HG03045 (cell line): ENCODE data around the gene AHNAK.

Source experiments
- ATAC-seq: cut with Tn5 transposase; IDR thresholded peaks from one replicate; pipeline ENCODE4 v1.9.1; 2021; ENCODE audit warnings: mild to moderate bottlenecking, moderate library complexity; ENCODE audit not compliant: unreplicated experiment

Gene AHNAK

GRCh38 chr11:62498492-62499286 lies 47.9 kb downstream of the AHNAK start:
- ATAC-seq: no peak

DNA sequence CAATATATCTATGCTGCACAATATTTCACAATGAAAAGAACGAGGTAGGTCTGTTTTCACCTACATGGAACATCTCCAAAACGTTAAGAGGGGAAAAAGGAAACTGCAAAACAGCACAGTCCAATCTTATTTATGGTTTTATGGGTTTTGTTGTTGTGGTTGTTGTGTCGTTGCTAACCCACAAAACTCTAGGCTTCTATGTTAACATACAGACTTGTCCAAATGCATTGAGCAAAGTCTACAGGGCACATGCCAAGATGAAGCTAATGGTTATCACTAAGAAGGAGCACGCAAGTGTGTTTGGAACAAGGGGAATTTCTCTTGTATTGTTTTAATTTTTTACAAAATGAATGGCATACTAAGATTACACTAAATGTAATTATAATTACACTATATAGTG lies 48.6 kb downstream of the AHNAK start:
- no peak for ATAC-seq

GRCh38 chr11:62497132-62497801 lies 49.3 kb downstream of the AHNAK start:
- no peak for ATAC-seq

DNA sequence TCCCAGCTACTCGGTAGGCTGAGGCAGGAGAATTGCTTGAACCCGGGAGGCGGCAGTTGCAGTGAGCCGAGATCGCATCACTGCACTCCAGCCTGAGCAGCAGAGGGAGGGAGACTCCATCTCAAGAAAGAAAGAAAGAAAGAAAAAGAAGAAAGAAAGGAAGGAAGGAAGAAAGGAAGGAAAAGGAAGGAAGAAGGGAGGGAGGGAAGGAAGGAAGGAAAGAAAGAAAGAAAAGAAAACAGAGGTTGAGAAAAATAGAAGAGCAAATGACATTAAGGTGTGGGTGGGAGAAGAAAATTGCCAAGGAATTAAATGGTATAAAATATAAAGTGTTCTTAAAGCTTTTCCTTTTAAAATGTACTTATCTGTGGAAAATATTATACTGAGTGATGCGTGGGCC lies 49.9 kb downstream of the AHNAK start:
- ATAC-seq: no peak

- no peak for ATAC-seq
Measured at GRCh38 chr11:62494246-62494645, 52.4 kb downstream of the AHNAK start.

- ATAC-seq: no peak
Measured at GRCh38 chr11:62493801-62494200, 52.8 kb downstream of the AHNAK start.

GRCh38 chr11:62492586-62492985 lies 54.0 kb downstream of the AHNAK start:
- ATAC-seq: no peak

DNA sequence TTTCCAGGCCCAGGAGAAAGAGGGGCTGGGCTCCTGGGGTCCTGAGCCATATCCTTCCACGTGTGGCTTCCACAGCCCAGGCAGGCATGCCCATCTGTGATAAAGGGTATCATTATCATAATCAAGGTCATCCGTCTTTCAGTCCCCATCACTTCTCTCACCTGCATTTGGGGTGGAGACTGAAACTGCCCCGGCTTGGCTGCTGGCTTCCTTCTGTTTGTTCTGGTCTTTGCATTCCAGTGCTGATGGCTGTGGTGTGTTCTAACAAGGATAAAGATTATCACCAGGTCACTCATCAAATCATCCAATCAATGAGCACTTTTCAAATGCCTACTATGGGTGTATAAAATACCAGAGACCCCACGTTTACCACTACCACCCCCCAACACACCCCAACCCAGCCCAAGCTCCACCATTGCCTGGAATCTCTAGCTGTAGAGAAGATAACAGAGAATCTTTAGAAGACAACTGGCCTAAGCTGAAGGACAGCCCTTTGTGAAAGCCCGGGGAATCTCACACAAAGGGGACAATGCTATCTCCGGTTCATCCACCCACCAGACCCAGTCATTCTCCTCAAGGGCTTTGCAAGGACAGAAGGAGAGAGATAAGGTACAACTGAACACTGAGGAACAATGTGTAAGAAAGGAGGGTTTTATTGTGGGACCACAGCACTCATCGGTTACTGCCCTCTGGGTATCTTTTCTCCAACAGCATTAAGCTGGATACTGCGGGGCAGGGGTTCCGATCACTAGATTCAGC lies 54.9 kb downstream of the AHNAK start:
- ATAC-seq: no peak

DNA sequence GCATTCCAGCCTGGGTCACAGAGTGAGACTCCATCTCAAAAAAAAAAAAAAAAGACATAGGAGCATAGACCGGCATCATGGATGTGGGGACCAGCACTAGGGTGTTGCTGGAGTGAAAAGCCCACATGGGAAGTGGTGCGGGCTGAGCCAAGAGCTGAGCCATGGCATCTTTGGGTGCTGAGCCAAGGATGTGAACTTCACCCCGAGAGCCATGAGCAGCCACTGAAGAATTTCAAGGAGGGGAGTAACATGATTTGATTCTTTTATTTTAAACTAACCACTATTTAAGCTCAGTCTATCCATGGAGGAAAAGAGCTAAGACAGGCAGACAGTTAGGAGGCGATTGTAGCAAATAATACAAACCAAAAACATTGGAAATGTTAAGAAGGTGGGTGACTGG lies 57.4 kb downstream of the AHNAK start:
- ATAC-seq: no peak

DNA sequence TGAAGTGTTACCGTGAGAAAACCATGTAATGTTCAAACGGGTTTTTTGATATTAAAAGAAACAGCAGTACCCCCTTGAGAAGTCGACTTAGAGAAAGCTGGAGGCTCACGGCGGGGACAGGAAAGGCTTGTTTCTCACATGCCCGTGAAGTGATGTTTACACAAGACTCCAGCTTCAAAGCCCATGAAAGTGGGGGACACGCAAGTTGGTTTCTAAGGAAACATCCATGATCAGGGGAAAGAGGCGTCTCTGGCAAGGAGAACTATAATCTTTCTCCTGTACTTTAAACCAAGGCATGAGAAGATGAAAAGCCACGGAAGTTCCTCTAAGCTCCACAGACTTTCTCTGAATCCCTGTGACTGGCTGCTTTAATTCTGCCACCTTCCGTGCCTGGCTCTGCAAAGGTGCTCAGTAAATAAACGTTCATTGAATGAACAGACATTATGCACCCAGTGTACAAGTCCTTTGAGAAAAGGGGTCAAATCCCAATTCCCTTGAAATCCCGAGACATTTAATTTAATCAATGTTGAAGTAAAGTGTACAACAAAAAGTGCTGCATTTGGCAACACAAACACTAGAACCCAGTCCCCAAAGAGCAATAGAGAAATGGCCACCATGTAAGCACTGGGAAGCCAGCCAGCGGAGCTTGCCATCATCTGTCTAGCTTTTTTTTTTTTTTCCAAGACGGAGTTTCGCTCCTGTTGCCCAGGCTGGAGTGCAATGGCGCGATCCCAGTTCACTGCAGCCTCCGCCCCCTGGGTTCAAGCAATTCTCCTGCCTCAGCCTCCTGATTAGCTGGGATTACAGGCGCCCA lies 58.7 kb downstream of the AHNAK start:
- no peak for ATAC-seq

- ATAC-seq: no peak
Measured at GRCh38 chr11:62487136-62487535, 59.5 kb downstream of the AHNAK start.

- ATAC-seq: no peak
Measured at GRCh38 chr11:62484352-62484751, 62.3 kb downstream of the AHNAK start.

GRCh38 chr11:62482753-62483152 lies 63.9 kb downstream of the AHNAK start:
- no peak for ATAC-seq

GRCh38 chr11:62479631-62480201 lies 66.9 kb downstream of the AHNAK start:
- ATAC-seq: no peak

DNA sequence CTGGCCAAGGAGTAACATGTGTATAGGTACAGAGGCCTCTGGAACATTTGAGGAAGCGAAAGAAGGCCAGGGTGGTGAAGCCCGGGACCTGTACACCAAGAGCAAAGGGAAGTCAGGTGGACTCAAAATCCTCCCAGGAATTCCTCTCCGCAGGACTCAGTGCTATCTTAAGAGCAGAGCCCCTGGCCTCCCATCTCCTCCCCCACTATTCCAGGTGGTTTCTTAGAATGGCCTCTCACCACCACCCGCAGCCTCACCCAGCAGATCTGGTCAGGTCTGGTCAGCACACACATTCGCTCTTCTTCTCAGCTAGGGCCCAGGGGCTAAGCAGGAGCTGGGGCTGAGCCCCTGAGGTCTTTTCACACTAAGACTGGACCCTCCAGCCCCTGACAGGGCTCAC lies 68.7 kb downstream of the AHNAK start:
- no peak for ATAC-seq

DNA sequence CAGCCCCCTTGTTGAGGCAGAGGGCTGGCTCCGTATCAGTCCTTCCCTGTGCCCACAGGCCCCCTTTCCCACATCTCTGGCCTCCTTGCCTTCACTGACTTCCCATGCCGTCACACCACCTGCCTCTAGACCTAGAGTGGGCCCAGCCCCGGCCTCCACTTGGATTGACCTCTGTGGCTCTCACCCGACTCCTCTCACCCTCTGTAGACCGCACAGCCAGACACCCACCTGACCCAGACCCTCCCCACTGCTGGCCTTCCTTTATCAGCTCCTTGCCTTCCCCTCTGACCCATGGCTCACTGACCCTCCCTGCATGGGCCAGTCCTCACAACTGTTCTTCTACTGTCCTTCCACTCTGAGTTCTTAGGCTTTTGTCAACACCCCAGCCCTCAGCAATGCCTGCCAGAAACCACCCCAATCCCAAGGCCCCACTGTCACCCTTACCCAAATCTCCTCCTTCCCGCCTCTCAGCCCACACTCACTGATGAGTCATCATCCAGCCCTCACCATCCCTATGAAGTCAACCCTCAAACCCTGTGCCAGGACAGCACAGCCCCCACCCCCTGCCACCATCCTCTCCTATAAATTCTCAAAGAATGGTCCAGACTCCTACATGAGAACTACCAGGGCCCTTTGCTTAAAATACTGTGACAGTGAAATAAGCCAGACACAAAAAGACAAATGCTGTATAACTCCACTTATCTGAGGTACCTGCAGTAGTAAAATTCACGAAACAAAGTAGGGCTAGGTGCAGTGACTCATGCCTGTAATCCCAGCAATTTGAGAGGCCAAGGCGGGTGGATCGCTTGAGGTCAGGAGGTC lies 74.3 kb downstream of the AHNAK start:
- ATAC-seq: no peak

DNA sequence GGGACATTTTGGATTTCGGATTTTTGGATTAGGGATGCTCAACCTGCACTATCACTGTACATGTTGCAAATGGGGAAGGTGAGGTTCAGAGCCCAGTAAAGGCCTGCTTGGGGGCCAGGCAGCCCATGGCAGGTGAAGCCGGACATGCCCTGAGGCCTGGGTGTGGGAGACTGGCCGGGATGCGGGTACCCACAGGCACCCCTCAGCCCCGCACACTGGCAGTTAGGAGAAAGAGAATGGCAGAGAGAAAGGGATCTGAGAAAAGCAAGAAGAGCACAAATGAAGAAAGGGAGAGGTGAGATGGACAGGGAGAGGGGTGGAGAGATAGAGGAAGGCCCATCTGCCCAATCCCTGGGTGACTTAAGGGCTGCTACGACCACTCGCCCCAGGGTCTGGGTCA lies 75.0 kb downstream of the AHNAK start:
- no peak for ATAC-seq

DNA sequence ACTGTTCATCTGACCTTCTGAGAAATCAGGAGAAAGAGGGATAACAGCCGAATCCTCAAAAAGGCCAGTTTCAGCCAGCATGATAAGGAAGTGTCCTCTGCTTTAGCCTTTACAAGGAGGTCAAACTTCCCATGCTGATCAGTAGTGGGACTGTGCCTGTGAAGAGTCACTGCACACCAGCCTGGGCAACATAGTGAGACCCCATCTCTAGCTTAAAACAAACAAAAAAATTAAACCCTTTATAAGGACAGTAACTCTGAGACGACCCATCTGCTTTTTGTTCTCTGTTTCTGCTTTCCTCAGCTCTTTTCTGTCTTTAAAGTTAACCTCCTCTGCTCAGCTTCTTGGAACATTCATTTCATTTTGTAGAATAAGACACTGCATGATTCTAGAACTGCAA lies 78.0 kb downstream of the AHNAK start:
- no peak for ATAC-seq

- ATAC-seq: no peak
Measured at GRCh38 chr11:62466444-62466843, 80.2 kb downstream of the AHNAK start.

- no peak for ATAC-seq
Measured at GRCh38 chr11:62464655-62465054, 82.0 kb downstream of the AHNAK start.
